Measurements from ENCODE around the gene SUCLG2.
A peak's percentile ranks its signal among the peaks of the same experiment; 100 is the strongest.

SUCLG2 gene

GRCh38 chr3:67654099-67654843, at the start of gene SUCLG2:
TSS of gene SUCLG2 (minus strand) at chr3:67654612. CDS start at chr3:67654586, 26 bp downstream.
- peak; percentile 76 for TF ChIP-seq POLR2A (IDR thresholded peaks at IDR 0.05; ENCODE audit: low read depth, low read length)
- DNase-seq (ENCODE audit: insufficient read length, low spot score) (peak; percentile 69), FAIRE-seq (no peak)

GRCh38 chr3:67700596-67700995, 46.2 kb upstream of the SUCLG2 start:
- DNase-seq (ENCODE audit: insufficient read length, low spot score) (no peak), FAIRE-seq (no peak)
- TF ChIP-seq POLR2A (IDR thresholded peaks at IDR 0.05; ENCODE audit: low read depth, low read length) = no peak

- TF ChIP-seq POLR2A (IDR thresholded peaks at IDR 0.05; ENCODE audit: low read depth, low read length) = no peak
- FAIRE-seq (no peak), DNase-seq (ENCODE audit: insufficient read length, low spot score) (no peak)
Observed at GRCh38 chr3:67699882-67700281, 45.5 kb upstream of the SUCLG2 start.

GRCh38 chr3:67692621-67693020, 38.2 kb upstream of the SUCLG2 start:
- TF ChIP-seq POLR2A (IDR thresholded peaks at IDR 0.05; ENCODE audit: low read depth, low read length) = no peak
- no peak for DNase-seq (ENCODE audit: insufficient read length, low spot score)
- no peak for FAIRE-seq

GRCh38 chr3:67691926-67692325, 37.5 kb upstream of the SUCLG2 start:
- DNase-seq (ENCODE audit: insufficient read length, low spot score) (no peak), FAIRE-seq (no peak)
- TF ChIP-seq POLR2A (IDR thresholded peaks at IDR 0.05; ENCODE audit: low read depth, low read length) = no peak

- FAIRE-seq (no peak), DNase-seq (ENCODE audit: insufficient read length, low spot score) (no peak)
- no peak for TF ChIP-seq POLR2A (IDR thresholded peaks at IDR 0.05; ENCODE audit: low read depth, low read length)
Observed at GRCh38 chr3:67691207-67691606, 36.8 kb upstream of the SUCLG2 start.

- FAIRE-seq (peak; percentile 43), DNase-seq (ENCODE audit: insufficient read length, low spot score) (no peak)
- TF ChIP-seq POLR2A (IDR thresholded peaks at IDR 0.05; ENCODE audit: low read depth, low read length) = no peak
Observed at GRCh38 chr3:67689806-67690205, 35.4 kb upstream of the SUCLG2 start.

GRCh38 chr3:67688231-67688630, 33.8 kb upstream of the SUCLG2 start:
- DNase-seq (ENCODE audit: insufficient read length, low spot score) (no peak), FAIRE-seq (no peak)
- no peak for TF ChIP-seq POLR2A (IDR thresholded peaks at IDR 0.05; ENCODE audit: low read depth, low read length)

- DNase-seq (ENCODE audit: insufficient read length, low spot score) (no peak), FAIRE-seq (no peak)
- no peak for TF ChIP-seq POLR2A (IDR thresholded peaks at IDR 0.05; ENCODE audit: low read depth, low read length)
Observed at GRCh38 chr3:67686069-67686468, 31.7 kb upstream of the SUCLG2 start.

- DNase-seq (ENCODE audit: insufficient read length, low spot score) (no peak), FAIRE-seq (no peak)
- no peak for TF ChIP-seq POLR2A (IDR thresholded peaks at IDR 0.05; ENCODE audit: low read depth, low read length)
Observed at GRCh38 chr3:67685499-67685898, 31.1 kb upstream of the SUCLG2 start.

GRCh38 chr3:67684211-67684610, 29.8 kb upstream of the SUCLG2 start:
- TF ChIP-seq POLR2A (IDR thresholded peaks at IDR 0.05; ENCODE audit: low read depth, low read length) = no peak
- DNase-seq (ENCODE audit: insufficient read length, low spot score) (no peak), FAIRE-seq (no peak)

- FAIRE-seq = no peak
- TF ChIP-seq POLR2A (IDR thresholded peaks at IDR 0.05; ENCODE audit: low read depth, low read length) = no peak
Observed at GRCh38 chr3:67683522-67683921, 29.1 kb upstream of the SUCLG2 start.

GRCh38 chr3:67678665-67679064, 24.3 kb upstream of the SUCLG2 start:
- TF ChIP-seq POLR2A (IDR thresholded peaks at IDR 0.05; ENCODE audit: low read depth, low read length) = no peak
- DNase-seq (ENCODE audit: insufficient read length, low spot score) = no peak
- FAIRE-seq = no peak

More at GRCh38 chr3:67683522-67683921, 29.1 kb upstream of the SUCLG2 start:
- no peak for DNase-seq (ENCODE audit: insufficient read length, low spot score)

- TF ChIP-seq POLR2A (IDR thresholded peaks at IDR 0.05; ENCODE audit: low read depth, low read length) = no peak
- DNase-seq (ENCODE audit: insufficient read length, low spot score) (no peak), FAIRE-seq (peak; percentile 11)
Observed at GRCh38 chr3:67674055-67674454, 19.6 kb upstream of the SUCLG2 start.

- TF ChIP-seq POLR2A (IDR thresholded peaks at IDR 0.05; ENCODE audit: low read depth, low read length) = no peak
- DNase-seq (ENCODE audit: insufficient read length, low spot score) (no peak), FAIRE-seq (no peak)
Observed at GRCh38 chr3:67662733-67663132, 8.3 kb upstream of the SUCLG2 start.

All from H54 (cell line).